ENCODE data around the gene STAB1.

The STAB1 gene

GRCh38 chr3:52533623-52534280, 38.6 kb downstream of the STAB1 start, which contains the start of gene NT5DC2:
Gene NT5DC2, minus strand, starts transcription at chr3:52533857. Its CDS starts 120 bp downstream, at chr3:52533737.
- Histone ChIP-seq H3K4me3 (peak within 1 kb of the TSS; percentile 81), H3K4me1 (peaks cover 20% of the 10 kb centered on the region), H3K9me3 (no peaks in the 10 kb centered on the region), H3K36me3 (replicated peaks) (peaks cover 22% of the 10 kb centered on the region), H3K27me3 (ENCODE audit: low read depth) (no peaks in the 10 kb centered on the region)
- in situ Hi-C loops (cut with MboI; ENCODE audit: low sequenced_read_pairs), result loop anchor here (10.0 kb wide), 1 partner anchor 151 kb away; the partner anchor contains the start of genes GNL3 and PBRM1
- DNase-seq (ENCODE audit: low spot score in 2 of 2), result peak; percentile 69 to 84

- peaks cover 14% of the 10 kb centered on the region for H3K36me3 ChIP-seq (replicated peaks)
- DNase-seq (ENCODE audit: low spot score in 2 of 2), result peak in 1 of 2 experiments; percentile 53
- H3K4me3 ChIP-seq, result peak overlapping the region; percentile 52
- no peaks in the 10 kb centered on the region for H3K27me3 ChIP-seq (ENCODE audit: low read depth)
- peaks cover 20% of the 10 kb centered on the region for H3K4me1 ChIP-seq
- H3K9me3 ChIP-seq, result no peaks in the 10 kb centered on the region
- in situ Hi-C loops (cut with MboI; ENCODE audit: low sequenced_read_pairs), result loop anchor here (10.0 kb wide), 1 partner anchor 150 kb away; the partner anchor contains the start of genes GNL3 and PBRM1
Observed at GRCh38 chr3:52534281-52535183, 39.4 kb downstream of the STAB1 start.

- Histone ChIP-seq H3K4me3 (no peak overlapping the region), H3K4me1 (peaks cover 20% of the 10 kb centered on the region), H3K27me3 (ENCODE audit: low read depth) (no peaks in the 10 kb centered on the region), H3K36me3 (replicated peaks) (peaks cover 12% of the 10 kb centered on the region), H3K9me3 (no peaks in the 10 kb centered on the region)
- in situ Hi-C loops (cut with MboI; ENCODE audit: low sequenced_read_pairs), result loop anchor here (10.0 kb wide), 1 partner anchor 149 kb away; the partner anchor contains the start of genes GNL3 and PBRM1
- peak in 1 of 2 experiments; percentile 8 for DNase-seq (ENCODE audit: low spot score in 2 of 2)
Observed at GRCh38 chr3:52535411-52536111, 40.4 kb downstream of the STAB1 start.

GRCh38 chr3:52536112-52536368, 40.9 kb downstream of the STAB1 start:
- H3K4me1 ChIP-seq, result peaks cover 20% of the 10 kb centered on the region
- DNase-seq (ENCODE audit: low spot score in 2 of 2), result no peak
- in situ Hi-C loops (cut with MboI; ENCODE audit: low sequenced_read_pairs), result loop anchor here (10.0 kb wide), 1 partner anchor 149 kb away; the partner anchor contains the start of genes GNL3 and PBRM1
- H3K27me3 ChIP-seq (ENCODE audit: low read depth), result no peaks in the 10 kb centered on the region
- no peaks in the 10 kb centered on the region for H3K9me3 ChIP-seq
- H3K4me3 ChIP-seq, result no peak overlapping the region
- H3K36me3 ChIP-seq (replicated peaks), result peaks cover 14% of the 10 kb centered on the region

GRCh38 chr3:52536369-52537164, 41.4 kb downstream of the STAB1 start, which contains the start of gene UQCC5:
Gene UQCC5, plus strand, starts transcription at chr3:52536605. Its CDS starts 151 bp downstream, at chr3:52536756.
- H3K27me3 ChIP-seq (ENCODE audit: low read depth), result no peaks in the 10 kb centered on the region
- peaks cover 19% of the 10 kb centered on the region for H3K36me3 ChIP-seq (replicated peaks)
- in situ Hi-C loops (cut with MboI; ENCODE audit: low sequenced_read_pairs), result loop anchor here (10.0 kb wide), 1 partner anchor 148 kb away; the partner anchor contains the start of genes GNL3 and PBRM1
- H3K4me1 ChIP-seq, result peaks cover 20% of the 10 kb centered on the region
- no peaks in the 10 kb centered on the region for H3K9me3 ChIP-seq
- DNase-seq (ENCODE audit: low spot score in 2 of 2), result peak; percentile 97 to 98
- peak within 1 kb of the TSS; percentile 65 for H3K4me3 ChIP-seq

- in situ Hi-C loops (cut with MboI; ENCODE audit: low sequenced_read_pairs), result loop anchor here (10.0 kb wide), 1 partner anchor 148 kb away; the partner anchor contains the start of genes GNL3 and PBRM1
Observed at GRCh38 chr3:52537165-52537620, 42.1 kb downstream of the STAB1 start.

GRCh38 chr3:52537726-52538421, 42.7 kb downstream of the STAB1 start:
- no peaks in the 10 kb centered on the region for H3K9me3 ChIP-seq
- H3K4me1 ChIP-seq, result peaks cover 15% of the 10 kb centered on the region
- H3K27me3 ChIP-seq (ENCODE audit: low read depth), result no peaks in the 10 kb centered on the region
- in situ Hi-C loops (cut with MboI; ENCODE audit: low sequenced_read_pairs), result loop anchor here (10.0 kb wide), 1 partner anchor 147 kb away; the partner anchor contains the start of genes GNL3 and PBRM1
- DNase-seq (ENCODE audit: low spot score in 2 of 2), result no peak
- peak overlapping the region; percentile 65 for H3K4me3 ChIP-seq
- H3K36me3 ChIP-seq (replicated peaks), result peaks cover 22% of the 10 kb centered on the region

More at GRCh38 chr3:52537165-52537620, 42.1 kb downstream of the STAB1 start:
- Histone ChIP-seq H3K9me3 (no peaks in the 10 kb centered on the region), H3K27me3 (ENCODE audit: low read depth) (no peaks in the 10 kb centered on the region), H3K36me3 (replicated peaks) (peaks cover 22% of the 10 kb centered on the region), H3K4me3 (peak overlapping the region; percentile 65), H3K4me1 (peaks cover 17% of the 10 kb centered on the region)
- DNase-seq (ENCODE audit: low spot score in 2 of 2), result no peak

- Histone ChIP-seq H3K4me1 (peaks cover 14% of the 10 kb centered on the region), H3K36me3 (replicated peaks) (peaks cover 22% of the 10 kb centered on the region), H3K27me3 (ENCODE audit: low read depth) (no peaks in the 10 kb centered on the region), H3K9me3 (no peaks in the 10 kb centered on the region), H3K4me3 (no peak overlapping the region)
- DNase-seq (ENCODE audit: low spot score in 2 of 2), result no peak
- in situ Hi-C loops (cut with MboI; ENCODE audit: low sequenced_read_pairs), result loop anchor here (10.0 kb wide), 1 partner anchor 146 kb away; the partner anchor contains the start of genes GNL3 and PBRM1
Observed at GRCh38 chr3:52539010-52539653, 44.0 kb downstream of the STAB1 start.

- Histone ChIP-seq H3K4me1 (peaks cover 6% of the 10 kb centered on the region), H3K36me3 (replicated peaks) (peaks cover 22% of the 10 kb centered on the region), H3K27me3 (ENCODE audit: low read depth) (no peaks in the 10 kb centered on the region), H3K4me3 (no peak overlapping the region), H3K9me3 (no peaks in the 10 kb centered on the region)
- in situ Hi-C loops (cut with MboI; ENCODE audit: low sequenced_read_pairs), result no loop called here
- DNase-seq (ENCODE audit: low spot score in 2 of 2), result no peak
Observed at GRCh38 chr3:52541050-52541449, 45.9 kb downstream of the STAB1 start.

- no peaks in the 10 kb centered on the region for H3K4me1 ChIP-seq
- H3K9me3 ChIP-seq, result no peaks in the 10 kb centered on the region
- in situ Hi-C loops (cut with MboI; ENCODE audit: low sequenced_read_pairs), result no loop called here
- peaks cover 31% of the 10 kb centered on the region for H3K36me3 ChIP-seq (replicated peaks)
- H3K27me3 ChIP-seq (ENCODE audit: low read depth), result no peaks in the 10 kb centered on the region
- no peak overlapping the region for H3K4me3 ChIP-seq
- no peak for DNase-seq (ENCODE audit: low spot score in 2 of 2)
Observed at GRCh38 chr3:52544937-52545336, 49.8 kb downstream of the STAB1 start.

- Histone ChIP-seq H3K36me3 (replicated peaks) (peaks cover 23% of the 10 kb centered on the region), H3K4me1 (no peaks in the 10 kb centered on the region), H3K9me3 (no peaks in the 10 kb centered on the region), H3K4me3 (no peak overlapping the region), H3K27me3 (ENCODE audit: low read depth) (no peaks in the 10 kb centered on the region)
- DNase-seq (ENCODE audit: low spot score in 2 of 2), result no peak
- in situ Hi-C loops (cut with MboI; ENCODE audit: low sequenced_read_pairs), result no loop called here
Observed at GRCh38 chr3:52546111-52546901, 51.2 kb downstream of the STAB1 start.
